GM12892 (cell line): ENCODE data around the gene PNLIPRP1.

Source experiments
- POLR2A ChIP-seq: IDR thresholded peaks from 2 replicates; pipeline ENCODE4 v1.6.1; 2011; ENCODE audit warnings: low read depth, low read length, control low read depth
- POLR2AphosphoS5 ChIP-seq: IDR thresholded peaks from 2 replicates; pipeline ENCODE4 v1.6.1; 2011; ENCODE audit warnings: low read depth, low read length, control low read depth
- TAF1 ChIP-seq: IDR thresholded peaks from 2 replicates; pipeline ENCODE4 v1.6.1; 2011; ENCODE audit warnings: low read depth, mild to moderate bottlenecking, control low read depth, low read length, borderline replicate concordance

- TF ChIP-seq TAF1 (no peak), POLR2AphosphoS5 (no peak), POLR2A (no peak)
Observed at GRCh38 chr10:116627386-116627933, 36.7 kb downstream of the PNLIPRP1 start.
